HCT116 (cell line): ENCODE results near the gene PLEKHN1. TPM values are rescaled to one million over a fixed set of nuclear protein-coding genes. Genes with fewer than 3 reads are reported as not detected.

Experiments
- ATAC-seq: fragments of 200-7000 bp; cut with Tn5 transposase; 2 replicates; pipeline ENCODE4 v1.9.1; 2020; ENCODE audit warnings: mild to moderate bottlenecking, moderate library complexity
- BruUV-seq: library from RNA; stranded (reverse); fragments of 400-500 nt; replicated peaks from 2 replicates; lab custom pipeline; 2021; lab: Mats Ljungman, UMichigan
- CTCF ChIA-PET: fragments of 300-600 bp; sonication (Branson Sonifier 250); formaldehyde crosslinking; loops from one replicate; lab custom pipeline; 2021; ENCODE audit warnings: antibody characterized with exemption; lab: Charles Lee
- POLR2A ChIA-PET: fragments of 300-600, 350-600 bp; sonication (Branson Sonifier 250); formaldehyde crosslinking; loops from one replicate; lab custom pipeline; 2021; ENCODE audit warnings: antibody characterized with exemption; lab: Charles Lee
- RAD21 ChIA-PET, 2 experiments: fragments of 300-600 bp; sonication (Branson Sonifier 250); formaldehyde crosslinking; loops; one replicate each; lab custom pipeline; 2023; ENCODE audit warnings: low total read pairs in 2 of 2; ENCODE audit not compliant: uncharacterized antibody in 2 of 2, unreplicated experiment in 2 of 2, low non-redundant PET in 1 of 2; lab: Charles Lee
- DNase-seq: peaks from one replicate; pipeline ENCODE4 v3.0.0-alpha.2; 2010; ENCODE audit warnings: low read depth, low spot score
- H2AFZ ChIP-seq: fragments of 200-600 bp; shearing (Covaris generic), sonication (generic); 2 replicates; pipeline ENCODE4 v1.6.1; 2017; ENCODE audit warnings: low read depth, mixed run types, mixed read lengths, antibody characterized with exemption, low read length; ENCODE audit not compliant: poor library complexity, severe bottlenecking
- H3K27ac ChIP-seq: 2 replicates; pipeline ENCODE4 v1.5.1; 2012; ENCODE audit warnings: low read depth, low read length
- H3K27me3 ChIP-seq: fragments of 200-600 bp; sonication (generic); 2 replicates; pipeline ENCODE4 v1.6.1; 2016; ENCODE audit warnings: mixed run types, low read length, mixed read lengths; ENCODE audit not compliant: insufficient read depth
- H3K36me3 ChIP-seq, 2 experiments: fragments of 200-500 bp in 1 of 2; fragments of 200-600 bp in 1 of 2; sonication (Bioruptor generic) in 1 of 2; sonication (generic) in 1 of 2; 2 replicates each; pipeline versions ENCODE4 v1.5.1 to v1.6.1; 2014 to 2016; ENCODE audit warnings: low read length in 2 of 2, inconsistent platforms in 1 of 2, mixed read lengths in 1 of 2, mixed run types in 1 of 2; ENCODE audit not compliant: insufficient read depth in 2 of 2, control insufficient read depth in 1 of 2
- H3K4me1 ChIP-seq, 2 experiments: fragments of 200-600 bp in 1 of 2; sonication (generic) in 1 of 2; 2 replicates each; pipeline versions ENCODE4 v1.5.1 to v1.6.1; 2012 to 2017; ENCODE audit warnings: low read length in 2 of 2, inconsistent platforms in 1 of 2, mild to moderate bottlenecking in 1 of 2, mixed read lengths in 1 of 2, mixed run types in 1 of 2, moderate library complexity in 1 of 2; ENCODE audit not compliant: insufficient read depth in 2 of 2, control insufficient read depth in 1 of 2
- H3K4me2 ChIP-seq: fragments of 200-600 bp; sonication (generic); 2 replicates; pipeline ENCODE4 v1.6.1; 2017; ENCODE audit warnings: mixed run types, low read length, mixed read lengths
- H3K4me3 ChIP-seq, 2 experiments: fragments of 200-600 bp in 1 of 2; sonication (generic) in 1 of 2; replicated peaks in 1 of 2; 2 replicates each; pipeline ENCODE4 v1.5.1; 2011 to 2016; ENCODE audit warnings: low read length in 2 of 2, control low read depth in 1 of 2, low read depth in 1 of 2, mild to moderate bottlenecking in 1 of 2, mixed read lengths in 1 of 2, mixed run types in 1 of 2
- H3K79me2 ChIP-seq: fragments of 200-600 bp; sonication (generic); 2 replicates; pipeline ENCODE4 v1.6.1; 2017; ENCODE audit warnings: mild to moderate bottlenecking, mixed run types, low read length, moderate library complexity, mixed read lengths; ENCODE audit not compliant: insufficient read depth
- H3K9ac ChIP-seq: fragments of 200-600 bp; sonication (generic); 2 replicates; pipeline ENCODE4 v1.6.1; 2016; ENCODE audit warnings: low read length, mixed read lengths
- H3K9me2 ChIP-seq: fragments of 200-600 bp; sonication (generic), shearing (Covaris generic); 2 replicates; pipeline ENCODE4 v1.6.1; 2017; ENCODE audit warnings: mixed run types, mild to moderate bottlenecking, moderate library complexity; ENCODE audit not compliant: insufficient read depth
- H3K9me3 ChIP-seq, 2 experiments: fragments of 200-500 bp in 1 of 2; fragments of 200-600 bp in 1 of 2; sonication (Bioruptor generic) in 1 of 2; sonication (generic) in 1 of 2; 2 replicates each; pipeline ENCODE4 v1.6.1; 2014 to 2017; ENCODE audit warnings: low read length in 2 of 2, mixed read lengths in 2 of 2, inconsistent platforms in 1 of 2, low read depth in 1 of 2, mild to moderate bottlenecking in 1 of 2, mixed run types in 1 of 2, moderate library complexity in 1 of 2; ENCODE audit not compliant: control insufficient read depth in 1 of 2, insufficient read depth in 1 of 2
- H4K20me1 ChIP-seq: fragments of 200-600 bp; sonication (generic), shearing (Covaris generic); 2 replicates; pipeline ENCODE4 v1.6.1; 2017; ENCODE audit warnings: mixed run types, mild to moderate bottlenecking, moderate library complexity; ENCODE audit not compliant: insufficient read depth
- CBX3 ChIP-seq: IDR thresholded peaks from 2 replicates; pipeline ENCODE4 v1.6.1; 2012; ENCODE audit warnings: low read depth
- CEBPB ChIP-seq: IDR thresholded peaks from 2 replicates; pipeline ENCODE4 v1.6.1; 2012; ENCODE audit warnings: low read depth
- CTCF ChIP-seq, 3 experiments: fragments of 200-600 bp in 1 of 3; sonication (generic) in 1 of 3; IDR thresholded peaks in 2 of 3; conservative IDR thresholded peaks in 1 of 3; 2 replicates each; pipeline ENCODE4 v1.5.1; 2012 to 2017; ENCODE audit warnings: low read depth in 2 of 3, low read length in 2 of 3, antibody characterized with exemption in 1 of 3, borderline replicate concordance in 1 of 3, control low read depth in 1 of 3, mild to moderate bottlenecking in 1 of 3, mixed read lengths in 1 of 3, mixed run types in 1 of 3, moderate library complexity in 1 of 3; ENCODE audit not compliant: insufficient read depth in 1 of 3
- EZH2phosphoT487 ChIP-seq: fragments of 200-600 bp; IDR thresholded peaks from 2 replicates; pipeline ENCODE4 v1.6.1; 2018; ENCODE audit warnings: antibody characterized with exemption, borderline replicate concordance
- FOSL1 ChIP-seq: IDR thresholded peaks from 2 replicates; pipeline ENCODE4 v1.6.1; 2012; ENCODE audit warnings: low read depth
- JUND ChIP-seq: IDR thresholded peaks from 2 replicates; pipeline ENCODE4 v1.6.1; 2012
- MAX ChIP-seq: IDR thresholded peaks from 2 replicates; pipeline ENCODE4 v1.6.1; 2012
- POLR2A ChIP-seq: IDR thresholded peaks from 2 replicates; pipeline ENCODE4 v1.7.0; 2011; ENCODE audit warnings: borderline replicate concordance; ENCODE audit not compliant: insufficient read depth, insufficient read length; ENCODE audit errors: extremely low read depth
- POLR2AphosphoS5 ChIP-seq: IDR thresholded peaks from 2 replicates; pipeline ENCODE4 v1.6.1; 2011; ENCODE audit warnings: mild to moderate bottlenecking, low read depth, low read length, moderate library complexity
- RAD21 ChIP-seq: IDR thresholded peaks from 2 replicates; pipeline ENCODE4 v1.6.1; 2012; ENCODE audit warnings: low read depth, mild to moderate bottlenecking
- REST ChIP-seq: IDR thresholded peaks from 2 replicates; pipeline ENCODE4 v1.6.1; 2012; ENCODE audit warnings: low read depth
- SIN3A ChIP-seq: IDR thresholded peaks from 2 replicates; pipeline ENCODE4 v1.6.1; 2012; ENCODE audit warnings: low read depth
- SP1 ChIP-seq: IDR thresholded peaks from 2 replicates; pipeline ENCODE4 v1.6.1; 2012; ENCODE audit warnings: low read depth
- TCF7L2 ChIP-seq: IDR thresholded peaks from 2 replicates; pipeline ENCODE4 v1.7.0; 2011; ENCODE audit warnings: borderline replicate concordance, inconsistent platforms; ENCODE audit not compliant: insufficient read depth, insufficient read length; ENCODE audit errors: extremely low read depth
- YY1 ChIP-seq: IDR thresholded peaks from 2 replicates; pipeline ENCODE4 v1.6.1; 2011; ENCODE audit warnings: low read length, low read depth, moderate library complexity, mild to moderate bottlenecking; ENCODE audit not compliant: insufficient replicate concordance; ENCODE audit errors: extremely low read depth
- ZBTB33 ChIP-seq: IDR thresholded peaks from 2 replicates; pipeline ENCODE4 v1.6.1; 2011; ENCODE audit warnings: mild to moderate bottlenecking, low read length, moderate library complexity; ENCODE audit not compliant: insufficient replicate concordance; ENCODE audit errors: extremely low read depth
- ZFX ChIP-seq: fragments of 450-650 bp; IDR thresholded peaks from 2 replicates; pipeline ENCODE4 v1.6.1; 2017
- ZNF274 ChIP-seq: fragments of 200-500 bp; sonication (Bioruptor generic); IDR thresholded peaks from 2 replicates; pipeline ENCODE4 v1.6.1; 2014; ENCODE audit warnings: mild to moderate bottlenecking, low read depth, low read length, inconsistent platforms
- intact Hi-C: fragments of 100-400 bp; cut with micrococcal nuclease; formaldehyde crosslinking; loops from 2 replicates; pipeline ENCODE4 v1.10.0; 2022
- total RNA-seq: library from RNA; stranded (reverse); gene quantifications from one replicate; pipeline ENCODE4 v1.2.1, GENCODE V29; 2021; ENCODE audit not compliant: unreplicated experiment

Gene PLEKHN1
- total RNA-seq, 1 experiment from 2014 or later, result 11.6 TPM

- BruUV-seq, result TSS peak; percentile 41
- H3K27ac ChIP-seq, result peak overlapping the region; percentile 87
- no peak for TF ChIP-seq EZH2phosphoT487
- peak; percentile 68 for TF ChIP-seq TCF7L2
- TF ChIP-seq RAD21, result no peak
- no peak for TF ChIP-seq JUND
- no peak for TF ChIP-seq SIN3A
- no peak for TF ChIP-seq REST
- no peak for TF ChIP-seq CEBPB
- no peak for TF ChIP-seq SP1
- TF ChIP-seq FOSL1, result no peak
- TF ChIP-seq ZBTB33, result no peak
- TF ChIP-seq ZNF274, result no peak
- TF ChIP-seq YY1, result peak; percentile 10
- no peak for TF ChIP-seq POLR2A
- peak; percentile 48 for TF ChIP-seq POLR2AphosphoS5
- TF ChIP-seq CBX3, result no peak
- no peak for TF ChIP-seq CTCF (IDR thresholded peaks at IDR 0.05 in 2 of 3, conservative IDR thresholded peaks at IDR 0.05 in 1 of 3; ENCODE audit: borderline replicate concordance in 1 of 3, insufficient read depth in 1 of 3, low read depth in 2 of 3, low read length in 2 of 3)
- no peak for TF ChIP-seq MAX
- TF ChIP-seq ZFX, result no peak
Observed at GRCh38 chr1:1021010-1021919, 55.0 kb downstream of the PLEKHN1 start.

More at GRCh38 chr1:1021010-1021919, 55.0 kb downstream of the PLEKHN1 start:
- no peaks in the 10 kb centered on the region for H3K9me2 ChIP-seq
- peak overlapping the region; percentile 73 to 79 for H3K4me3 ChIP-seq
- no peak overlapping the region for H2AFZ ChIP-seq
- H3K36me3 ChIP-seq, result peaks cover 0 to 15% of the 10 kb centered on the region in 2 experiments; a peak in 2 of 4 replicates
- no peaks in the 10 kb centered on the region for H3K27me3 ChIP-seq
- H3K9me3 ChIP-seq, result no peaks in the 10 kb centered on the region
- H4K20me1 ChIP-seq, result no peaks in the 10 kb centered on the region
- intact Hi-C loops, result no loop called here
- RAD21 ChIA-PET, result no interaction called here
- POLR2A ChIA-PET, result interaction anchor here (1.0 to 1.1 kb wide), 2 partner anchors 38 to 41 kb away, joined by 3 read pairs; no protein-coding TSS in a partner anchor
- peaks cover 42 to 71% of the 10 kb centered on the region in 2 experiments for H3K4me1 ChIP-seq
- ATAC-seq, result peak; percentile 16
- CTCF ChIA-PET, result no interaction called here
- H3K79me2 ChIP-seq, result peaks cover 56% of the 10 kb centered on the region
- peak overlapping the region; percentile 90 for H3K9ac ChIP-seq
- DNase-seq, result no peak
- H3K4me2 ChIP-seq, result peak overlapping the region; percentile 98
